Loucy (cell line): ENCODE results near the gene NXPH2.

ENCODE experiments used
- EZH2phosphoT487 ChIP-seq: fragments of 200-600 bp; IDR thresholded peaks from 2 replicates; pipeline ENCODE4 v1.6.1; 2018; ENCODE audit warnings: antibody characterized with exemption, mild to moderate bottlenecking, moderate library complexity, borderline replicate concordance
- TF ChIP-seq, protein P1 (sequence below): fragments of 200-600 bp; sonication (generic); conservative IDR thresholded peaks from 2 replicates; pipeline ENCODE4 v1.5.1; 2014; ENCODE audit warnings: mild to moderate bottlenecking, antibody characterized with exemption, low read length

- TF ChIP-seq, protein P1, sequence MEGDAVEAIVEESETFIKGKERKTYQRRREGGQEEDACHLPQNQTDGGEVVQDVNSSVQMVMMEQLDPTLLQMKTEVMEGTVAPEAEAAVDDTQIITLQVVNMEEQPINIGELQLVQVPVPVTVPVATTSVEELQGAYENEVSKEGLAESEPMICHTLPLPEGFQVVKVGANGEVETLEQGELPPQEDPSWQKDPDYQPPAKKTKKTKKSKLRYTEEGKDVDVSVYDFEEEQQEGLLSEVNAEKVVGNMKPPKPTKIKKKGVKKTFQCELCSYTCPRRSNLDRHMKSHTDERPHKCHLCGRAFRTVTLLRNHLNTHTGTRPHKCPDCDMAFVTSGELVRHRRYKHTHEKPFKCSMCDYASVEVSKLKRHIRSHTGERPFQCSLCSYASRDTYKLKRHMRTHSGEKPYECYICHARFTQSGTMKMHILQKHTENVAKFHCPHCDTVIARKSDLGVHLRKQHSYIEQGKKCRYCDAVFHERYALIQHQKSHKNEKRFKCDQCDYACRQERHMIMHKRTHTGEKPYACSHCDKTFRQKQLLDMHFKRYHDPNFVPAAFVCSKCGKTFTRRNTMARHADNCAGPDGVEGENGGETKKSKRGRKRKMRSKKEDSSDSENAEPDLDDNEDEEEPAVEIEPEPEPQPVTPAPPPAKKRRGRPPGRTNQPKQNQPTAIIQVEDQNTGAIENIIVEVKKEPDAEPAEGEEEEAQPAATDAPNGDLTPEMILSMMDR = no peak
- TF ChIP-seq EZH2phosphoT487 = no peak
Measured at GRCh38 chr2:138727956-138728355, 52.2 kb downstream of the NXPH2 start.
